KMS-11 (cell line): ENCODE results near the gene COA1.

Experiments used
- H2AFZ ChIP-seq: fragments of 200-600 bp; sonication (generic); 2 replicates; pipeline ENCODE4 v1.6.1; 2016; ENCODE audit warnings: antibody characterized with exemption, mixed run types, low read depth
- H3K27ac ChIP-seq: fragments of 200-600 bp; sonication (generic); 2 replicates; pipeline ENCODE4 v1.6.1; 2016; ENCODE audit warnings: mild to moderate bottlenecking, mixed run types
- H3K27me3 ChIP-seq: fragments of 200-600 bp; sonication (generic); 2 replicates; pipeline ENCODE4 v1.6.1; 2017; ENCODE audit warnings: mild to moderate bottlenecking, low read depth, mixed run types, moderate library complexity; ENCODE audit not compliant: insufficient read depth
- H3K36me3 ChIP-seq: fragments of 200-600 bp; sonication (generic); 2 replicates; pipeline ENCODE4 v1.6.1; 2017; ENCODE audit warnings: mild to moderate bottlenecking, mixed run types; ENCODE audit not compliant: insufficient read depth
- H3K4me1 ChIP-seq: fragments of 200-600 bp; sonication (generic); 2 replicates; pipeline ENCODE4 v1.6.1; 2016; ENCODE audit warnings: mild to moderate bottlenecking, low read depth, mixed run types; ENCODE audit not compliant: poor library complexity, severe bottlenecking
- H3K4me2 ChIP-seq: fragments of 200-600 bp; sonication (generic); 2 replicates; pipeline ENCODE4 v1.7.0; 2016; ENCODE audit warnings: mild to moderate bottlenecking, mixed run types
- H3K4me3 ChIP-seq: fragments of 200-600 bp; sonication (generic); IDR thresholded peaks from 2 replicates; pipeline ENCODE4 v1.6.1; 2017; ENCODE audit warnings: low read depth, low read length, mixed read lengths; ENCODE audit not compliant: insufficient read depth
- H3K79me2 ChIP-seq: fragments of 200-600 bp; sonication (generic); 2 replicates; pipeline ENCODE4 v1.6.1; 2016; ENCODE audit warnings: low read depth, mixed run types; ENCODE audit not compliant: insufficient read depth
- H3K9ac ChIP-seq: fragments of 200-600 bp; sonication (generic); 2 replicates; pipeline ENCODE4 v1.6.1; 2016; ENCODE audit warnings: mild to moderate bottlenecking, mixed run types
- H4K20me1 ChIP-seq: fragments of 200-600 bp; sonication (generic); 2 replicates; pipeline ENCODE4 v1.6.1; 2016; ENCODE audit warnings: mild to moderate bottlenecking, mixed run types; ENCODE audit not compliant: insufficient read depth
- CTCF ChIP-seq: fragments of 200-600 bp; sonication (generic); conservative IDR thresholded peaks from 2 replicates; pipeline ENCODE4 v1.6.1; 2017; ENCODE audit warnings: low read depth, mild to moderate bottlenecking, antibody characterized with exemption, low read length, moderate library complexity, mixed read lengths

COA1 gene

GRCh38 chr7:43764039-43764761 lies 34.9 kb upstream of the COA1 start:
- H3K27ac ChIP-seq = no peak overlapping the region
- H4K20me1 ChIP-seq = no peaks in the 10 kb centered on the region
- TF ChIP-seq CTCF = no peak
- no peak overlapping the region for H3K9ac ChIP-seq
- H2AFZ ChIP-seq = no peak overlapping the region
- peaks cover 24% of the 10 kb centered on the region for H3K4me1 ChIP-seq
- no peaks in the 10 kb centered on the region for H3K36me3 ChIP-seq
- peaks cover 3% of the 10 kb centered on the region; the same call in 1 of the 2 replicates for H3K79me2 ChIP-seq
- H3K4me2 ChIP-seq = no peak overlapping the region
- H3K4me3 ChIP-seq = no peak overlapping the region
- no peaks in the 10 kb centered on the region for H3K27me3 ChIP-seq

GRCh38 chr7:43763183-43763582 lies 33.9 kb upstream of the COA1 start:
- Histone ChIP-seq H4K20me1 (no peaks in the 10 kb centered on the region), H2AFZ (no peak overlapping the region), H3K27me3 (no peaks in the 10 kb centered on the region), H3K9ac (no peak overlapping the region), H3K4me2 (no peak overlapping the region), H3K27ac (no peak overlapping the region), H3K79me2 (peaks cover 3% of the 10 kb centered on the region; the same call in 1 of the 2 replicates), H3K4me3 (no peak overlapping the region), H3K36me3 (no peaks in the 10 kb centered on the region), H3K4me1 (peaks cover 29% of the 10 kb centered on the region)
- no peak for TF ChIP-seq CTCF

- Histone ChIP-seq H3K79me2 (peaks cover 3% of the 10 kb centered on the region; the same call in 1 of the 2 replicates), H4K20me1 (no peaks in the 10 kb centered on the region), H3K27ac (no peak overlapping the region), H2AFZ (no peak overlapping the region), H3K36me3 (no peaks in the 10 kb centered on the region), H3K27me3 (no peaks in the 10 kb centered on the region), H3K4me2 (no peak overlapping the region; the same call in 1 of the 2 replicates), H3K9ac (no peak overlapping the region), H3K4me1 (peaks cover 39% of the 10 kb centered on the region), H3K4me3 (no peak overlapping the region)
- no peak for TF ChIP-seq CTCF
Measured at GRCh38 chr7:43761938-43762692, 32.8 kb upstream of the COA1 start.

- Histone ChIP-seq H3K27me3 (no peaks in the 10 kb centered on the region), H3K79me2 (peaks cover 3% of the 10 kb centered on the region; the same call in 1 of the 2 replicates), H3K4me3 (no peak overlapping the region), H3K27ac (no peak overlapping the region), H4K20me1 (no peaks in the 10 kb centered on the region), H3K4me2 (no peak overlapping the region), H3K4me1 (peaks cover 47% of the 10 kb centered on the region), H2AFZ (no peak overlapping the region), H3K36me3 (no peaks in the 10 kb centered on the region), H3K9ac (no peak overlapping the region)
- no peak for TF ChIP-seq CTCF
Measured at GRCh38 chr7:43761382-43761781, 32.1 kb upstream of the COA1 start.
